GM23248 (cell line): ENCODE measurements around the gene PRDM10.

ENCODE experiments used
- EZH2 ChIP-seq: fragments of 200-600 bp; sonication (generic); IDR thresholded peaks from 2 replicates; pipeline ENCODE4 v1.6.1; 2018; ENCODE audit warnings: antibody characterized with exemption, mild to moderate bottlenecking; ENCODE audit not compliant: insufficient read depth, poor library complexity, severe bottlenecking
- EZH2phosphoT487 ChIP-seq: fragments of 200-600 bp; sonication (generic); IDR thresholded peaks from 2 replicates; pipeline ENCODE4 v1.6.1; 2018; ENCODE audit warnings: antibody characterized with exemption, moderate library complexity, mild to moderate bottlenecking, low read depth; ENCODE audit not compliant: insufficient read depth

- TF ChIP-seq EZH2phosphoT487 = no peak
- TF ChIP-seq EZH2 = no peak
Observed at GRCh38 chr11:129972611-129973010, 30.0 kb downstream of the PRDM10 start.
